ENCODE measurements around the gene FGF19.

GRCh38 chr11:69663326-69663725, 40.5 kb downstream of the FGF19 start:
- no peak for TF ChIP-seq CTCF (conservative IDR thresholded peaks at IDR 0.05; ENCODE audit: low read depth, low read length)
- TF ChIP-seq EZH2phosphoT487 (IDR thresholded peaks at IDR 0.05; ENCODE audit: borderline replicate concordance, low read length), result no peak
